ENCODE data around the gene GSC2.

GSC2 gene

DNA sequence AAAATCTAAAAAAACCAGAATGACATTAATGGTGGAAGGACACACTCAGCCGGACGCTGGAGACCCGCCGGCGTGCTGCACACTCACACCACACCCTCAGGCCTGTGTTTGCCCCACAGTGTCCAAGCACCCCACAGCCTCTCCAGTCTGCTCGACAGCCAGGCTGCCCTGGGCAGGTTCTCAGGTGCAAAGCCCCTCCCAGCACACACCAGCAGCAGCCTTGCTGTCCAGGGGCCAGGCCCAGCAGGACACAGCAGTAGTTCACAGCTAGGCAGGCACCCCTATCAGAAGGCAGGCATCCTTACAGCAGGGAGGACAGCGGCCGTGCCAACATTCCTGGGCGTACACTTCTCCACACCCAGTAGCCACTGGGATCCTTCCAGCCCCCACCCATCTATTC is 30.1 kb upstream of the GSC2 start:
- H3K27ac ChIP-seq, result peak overlapping the region; percentile 91; the same call in 1 of the 2 replicates
- TF ChIP-seq CTCF (conservative IDR thresholded peaks at IDR 0.05) (no peak), ZFX (IDR thresholded peaks at IDR 0.05) (no peak)

GRCh38 chr22:19179497-19180048 is 29.5 kb upstream of the GSC2 start:
- H3K27ac ChIP-seq, result peak overlapping the region; percentile 91
- TF ChIP-seq ZFX (IDR thresholded peaks at IDR 0.05), result no peak
- TF ChIP-seq CTCF (conservative IDR thresholded peaks at IDR 0.05), result peak; percentile 91

DNA sequence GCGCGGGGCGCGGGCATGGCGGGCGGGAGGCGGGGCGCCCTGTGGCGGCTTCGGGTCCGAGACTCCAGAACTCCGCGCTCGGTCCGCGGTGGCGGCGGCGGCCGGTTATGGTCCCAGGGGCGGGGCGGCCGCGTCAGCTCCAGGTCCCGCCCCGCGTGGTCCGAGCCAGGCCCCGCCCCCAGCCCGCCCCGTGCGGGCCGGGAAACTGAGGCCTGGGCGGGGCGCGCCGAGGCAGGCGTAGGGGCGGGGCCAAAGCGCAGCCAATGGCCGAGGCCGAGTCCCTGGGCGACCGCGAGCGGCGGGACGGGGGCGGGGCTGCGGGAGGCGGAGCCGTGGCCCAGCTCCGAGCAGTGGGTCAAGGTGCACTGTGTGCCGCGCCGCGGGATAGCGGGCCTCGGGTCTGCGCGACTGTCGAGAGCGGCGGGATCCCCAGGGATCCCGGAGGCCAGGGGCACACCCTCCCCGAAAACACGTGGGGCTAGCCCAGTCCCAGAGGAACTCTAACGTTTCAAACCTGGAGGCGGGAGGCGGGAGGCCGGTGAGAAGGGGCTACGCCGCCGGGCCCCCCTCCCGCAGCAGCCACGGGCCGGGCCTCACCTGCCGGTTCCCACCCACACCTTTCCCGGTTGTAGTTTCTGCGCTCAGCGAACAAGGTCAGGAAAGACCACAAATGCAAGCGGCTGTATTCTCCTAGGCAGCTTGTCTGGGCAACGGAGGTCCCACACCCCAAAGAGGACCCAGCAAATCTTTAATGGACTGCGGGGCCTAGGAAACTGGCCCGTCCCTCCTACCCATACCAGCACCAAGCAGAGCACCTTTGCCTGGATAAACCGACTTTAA is 28.8 kb upstream of the GSC2 start, which contains the start of gene SLC25A1:
Gene SLC25A1 (minus strand): TSS at position 80 of the 840 bp plus-strand sequence. CDS start 63 bp downstream, at position 17.
- peak within 1 kb of the TSS; percentile 91 for H3K27ac ChIP-seq
- TF ChIP-seq CTCF (conservative IDR thresholded peaks at IDR 0.05), result no peak
- TF ChIP-seq ZFX (IDR thresholded peaks at IDR 0.05), result no peak

DNA sequence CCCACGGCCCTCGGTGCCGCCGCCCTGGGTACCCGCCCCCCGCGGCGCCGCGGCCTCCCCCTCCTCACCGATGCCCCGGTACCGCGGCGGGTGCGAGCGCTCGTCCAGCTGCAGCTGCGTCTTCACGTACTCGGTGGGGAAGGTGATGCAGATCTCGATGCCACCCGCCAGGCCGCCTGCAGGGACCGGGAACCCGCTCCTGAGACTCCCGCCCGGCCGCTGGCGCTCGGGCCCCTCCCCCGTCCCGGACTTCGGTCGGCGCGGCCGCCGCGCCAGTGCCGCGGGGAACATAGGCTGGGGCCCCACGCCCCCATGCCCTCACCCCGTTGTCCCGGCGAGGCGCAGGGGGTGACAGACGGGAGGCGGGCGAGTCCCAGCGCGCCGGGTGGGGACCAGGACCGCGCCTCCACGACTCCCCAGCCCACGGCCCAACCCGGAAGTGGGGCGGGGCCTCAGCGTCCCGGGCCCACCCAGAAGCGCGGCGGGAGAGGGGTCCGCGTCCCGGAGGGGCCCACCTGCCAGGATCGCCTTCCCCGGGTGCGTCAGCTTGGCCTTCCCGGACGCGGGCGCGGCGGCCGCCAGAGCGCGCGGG is 28.1 kb upstream of the GSC2 start:
- peak overlapping the region; percentile 91 for H3K27ac ChIP-seq
- TF ChIP-seq ZFX (IDR thresholded peaks at IDR 0.05) (peak; percentile 79), CTCF (conservative IDR thresholded peaks at IDR 0.05) (no peak)

DNA sequence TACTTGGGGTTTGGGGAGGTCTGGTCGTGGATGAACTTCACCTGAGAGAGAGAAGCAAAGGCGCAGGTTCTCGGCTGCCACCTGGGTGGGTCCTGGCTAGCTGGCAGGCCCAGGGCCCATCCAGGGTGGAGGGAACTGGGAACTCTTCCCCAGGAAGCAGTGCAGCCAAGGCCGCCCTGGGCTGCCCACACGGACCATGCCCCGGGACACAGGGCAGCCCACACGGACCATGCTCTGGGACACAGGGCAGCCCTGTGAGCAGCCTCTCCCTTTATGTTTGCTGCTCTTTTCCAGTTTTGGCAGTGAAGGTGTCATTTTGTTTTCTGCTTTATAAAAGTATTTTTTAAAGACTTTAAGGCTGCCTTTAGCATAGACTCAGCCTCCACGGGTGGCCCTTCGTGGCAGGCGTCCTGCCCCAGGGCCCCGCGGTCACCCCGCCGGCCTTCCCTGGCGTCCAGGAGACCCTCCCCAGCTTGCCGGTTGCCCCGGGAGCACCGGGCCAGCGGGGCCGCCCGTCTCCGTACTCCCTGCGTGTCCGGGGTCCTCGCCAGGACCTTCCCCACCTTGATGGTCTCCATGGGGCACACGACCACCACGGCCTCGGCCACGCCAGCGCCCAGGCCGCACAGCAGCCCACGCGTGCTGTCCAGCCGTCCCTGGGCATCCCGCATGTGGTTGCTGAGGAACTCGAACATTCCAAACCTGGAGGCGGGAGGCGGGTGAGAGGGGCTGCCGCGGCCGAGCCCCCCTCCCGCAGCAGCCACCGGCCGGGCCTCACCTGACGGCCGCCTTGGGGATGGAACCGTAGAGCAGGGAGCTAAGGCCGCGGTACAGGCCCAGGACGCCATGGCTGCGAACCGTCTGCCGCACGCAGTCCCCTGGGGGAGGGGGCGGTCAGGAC is 27.3 kb upstream of the GSC2 start:
- TF ChIP-seq CTCF (conservative IDR thresholded peaks at IDR 0.05), result no peak
- H3K27ac ChIP-seq, result peak overlapping the region; percentile 91

GRCh38 chr22:19176732-19177131 is 26.6 kb upstream of the GSC2 start:
- no peak for TF ChIP-seq CTCF (conservative IDR thresholded peaks at IDR 0.05)
- no peak for TF ChIP-seq ZFX (IDR thresholded peaks at IDR 0.05)
- H3K27ac ChIP-seq, result peak overlapping the region; percentile 91
